Lower lobe of right lung (tissue), 2 donors: ENCODE results near the gene ERVMER34-1. TPM values are rescaled to one million over a fixed set of nuclear protein-coding genes. Genes with fewer than 3 reads are reported as not detected.
A peak's percentile ranks its signal among the peaks of the same experiment; 100 is the strongest.

Experiments used
- ATAC-seq, 2 donors: fragments of 200-7000 bp; cut with Tn5 transposase; one replicate each; pipeline ENCODE4 v1.9.1; 2020 to 2022; ENCODE audit warnings: mild to moderate bottlenecking in 2 of 2, moderate library complexity in 2 of 2
- DNase-seq: peaks from one replicate; pipeline ENCODE4 v3.0.0-alpha.2; 2020
- H3K27ac ChIP-seq: fragments of 200-600 bp; one replicate; pipeline ENCODE4 v1.8.0; 2022
- H3K27me3 ChIP-seq: fragments of 200-600 bp; one replicate; pipeline ENCODE4 v1.8.0; 2022; ENCODE audit warnings: low read depth
- H3K36me3 ChIP-seq: fragments of 200-600 bp; one replicate; pipeline ENCODE4 v1.8.0; 2022; ENCODE audit warnings: mild to moderate bottlenecking
- H3K4me1 ChIP-seq: fragments of 200-600 bp; one replicate; pipeline ENCODE4 v1.8.0; 2022
- H3K4me3 ChIP-seq: fragments of 200-600 bp; one replicate; pipeline ENCODE4 v1.8.0; 2022; ENCODE audit warnings: mild to moderate bottlenecking
- H3K9me3 ChIP-seq: fragments of 200-600 bp; one replicate; pipeline ENCODE4 v1.8.0; 2022
- CTCF ChIP-seq: fragments of 200-600 bp; IDR thresholded peaks from one replicate; pipeline ENCODE4 v1.8.0; 2022; ENCODE audit warnings: antibody characterized with exemption, mild to moderate bottlenecking
- intact Hi-C: fragments of 100-400 bp; cut with DNase I; formaldehyde crosslinking; loops from one replicate; pipeline ENCODE4 v1.11.0; 2022
- total RNA-seq: library from RNA; stranded (reverse); fragmentation: NEBNext Ultra II Directional; extraction: Animal tissue kit (Norgen Biotek cat#: 25700); gene quantifications from one replicate; pipeline ENCODE4 v1.2.1, GENCODE V29; 2021
- donor health status: DM: no; HTN: yes; CAD: no; lungs with severe emphysema.

ERVMER34-1 gene
- total RNA-seq, 1 donor from 2014 or later = 1.5 TPM

- Histone ChIP-seq H3K27me3 (peaks cover 14% of the 10 kb centered on the region), H3K9me3 (no peaks in the 10 kb centered on the region), H3K27ac (no peak overlapping the region), H3K36me3 (no peaks in the 10 kb centered on the region), H3K4me3 (no peak overlapping the region), H3K4me1 (peaks cover 16% of the 10 kb centered on the region)
- intact Hi-C loops = no loop called here
- no peak for TF ChIP-seq CTCF
- ATAC-seq (no peak), DNase-seq (no peak)
Observed at GRCh38 chr4:52755426-52755825, 4.2 kb upstream of the ERVMER34-1 start.

- no peak for DNase-seq
Observed at GRCh38 chr4:52752936-52753335, 1.7 kb upstream of the ERVMER34-1 start.

GRCh38 chr4:52751487-52751911 lies 274 bp upstream of the ERVMER34-1 start:
- ATAC-seq (peak; percentile 96 to 98), DNase-seq (peak; percentile 80)
- no peak for TF ChIP-seq CTCF
- Histone ChIP-seq H3K27me3 (peaks cover 22% of the 10 kb centered on the region), H3K36me3 (no peaks in the 10 kb centered on the region), H3K4me3 (peak overlapping the region; percentile 64), H3K4me1 (peaks cover 16% of the 10 kb centered on the region), H3K9me3 (no peaks in the 10 kb centered on the region), H3K27ac (no peak overlapping the region)
- intact Hi-C loops = no loop called here

More at GRCh38 chr4:52752936-52753335, 1.7 kb upstream of the ERVMER34-1 start:
- Histone ChIP-seq H3K27me3 (peaks cover 22% of the 10 kb centered on the region), H3K4me3 (no peak overlapping the region), H3K9me3 (no peaks in the 10 kb centered on the region), H3K27ac (no peak overlapping the region), H3K4me1 (peaks cover 16% of the 10 kb centered on the region), H3K36me3 (no peaks in the 10 kb centered on the region)
- no peak for TF ChIP-seq CTCF
- ATAC-seq = no peak
- intact Hi-C loops = no loop called here

GRCh38 chr4:52750213-52750612 lies 1.0 kb downstream of the ERVMER34-1 start:
- Histone ChIP-seq H3K4me3 (no peak overlapping the region), H3K36me3 (no peaks in the 10 kb centered on the region), H3K4me1 (peaks cover 16% of the 10 kb centered on the region), H3K9me3 (no peaks in the 10 kb centered on the region), H3K27me3 (peaks cover 22% of the 10 kb centered on the region), H3K27ac (no peak overlapping the region)
- DNase-seq (no peak), ATAC-seq (no peak)
- no peak for TF ChIP-seq CTCF
- intact Hi-C loops = no loop called here

- Histone ChIP-seq H3K9me3 (no peaks in the 10 kb centered on the region), H3K27ac (no peak overlapping the region), H3K4me3 (no peak overlapping the region), H3K36me3 (no peaks in the 10 kb centered on the region), H3K27me3 (peaks cover 22% of the 10 kb centered on the region), H3K4me1 (peaks cover 16% of the 10 kb centered on the region)
- ATAC-seq (no peak), DNase-seq (no peak)
- intact Hi-C loops = no loop called here
- no peak for TF ChIP-seq CTCF
Observed at GRCh38 chr4:52748432-52748831, 2.8 kb downstream of the ERVMER34-1 start.

GRCh38 chr4:52744588-52744987 lies 6.6 kb downstream of the ERVMER34-1 start:
- no peak for DNase-seq
- Histone ChIP-seq H3K4me1 (no peaks in the 10 kb centered on the region), H3K4me3 (no peak overlapping the region), H3K36me3 (no peaks in the 10 kb centered on the region), H3K27me3 (no peaks in the 10 kb centered on the region), H3K9me3 (no peaks in the 10 kb centered on the region), H3K27ac (no peak overlapping the region)
- intact Hi-C loops = no loop called here
- TF ChIP-seq CTCF = no peak
- no peak for ATAC-seq
